ENCODE data around the gene GSTA2.
"Not testable (repeated sequence)": the region's sequence is repeated elsewhere in the genome, so short reads cannot be mapped to it uniquely, and the experiment has no call there.

GSTA2 gene

GRCh38 chr6:52725143-52725534 lies 38.1 kb downstream of the GSTA2 start:
- no peaks in the 10 kb centered on the region for H3K36me3 ChIP-seq (ENCODE audit: insufficient read depth, low read length)
- H3K9me3 ChIP-seq (ENCODE audit: insufficient read depth, low read depth, low read length) = no peaks in the 10 kb centered on the region
- no peak overlapping the region for H3K9ac ChIP-seq (ENCODE audit: low read depth, low read length)
- H3K27ac ChIP-seq (ENCODE audit: low read depth, low read length) = no peak overlapping the region
- H3K4me3 ChIP-seq (ENCODE audit: low read length) = no peak overlapping the region
- WGBS = 95% methylated on average over 2 of the region's 3 CpGs
- no peaks in the 10 kb centered on the region for H3K27me3 ChIP-seq (ENCODE audit: insufficient read depth, low read length)
- H3K4me1 ChIP-seq (ENCODE audit: insufficient read depth, low read length) = no peaks in the 10 kb centered on the region; the same call in 1 of the 2 replicates

- Histone ChIP-seq H3K27ac (ENCODE audit: low read depth, low read length) (no peak overlapping the region), H3K9ac (ENCODE audit: low read depth, low read length) (no peak overlapping the region), H3K36me3 (ENCODE audit: insufficient read depth, low read length) (no peaks in the 10 kb centered on the region), H3K4me1 (ENCODE audit: insufficient read depth, low read length) (no peaks in the 10 kb centered on the region; the same call in 1 of the 2 replicates), H3K27me3 (ENCODE audit: insufficient read depth, low read length) (no peaks in the 10 kb centered on the region), H3K9me3 (ENCODE audit: insufficient read depth, low read depth, low read length) (no peaks in the 10 kb centered on the region), H3K4me3 (ENCODE audit: low read length) (no peak overlapping the region)
- WGBS = 79% methylated on average over 13 of the region's 13 CpGs
Measured at GRCh38 chr6:52724406-52725121, 38.7 kb downstream of the GSTA2 start.

GRCh38 chr6:52724042-52724405 lies 39.3 kb downstream of the GSTA2 start:
- no peak overlapping the region for H3K9ac ChIP-seq (ENCODE audit: low read depth, low read length)
- H3K36me3 ChIP-seq (ENCODE audit: insufficient read depth, low read length) = no peaks in the 10 kb centered on the region
- H3K27ac ChIP-seq (ENCODE audit: low read depth, low read length) = no peak overlapping the region
- WGBS = 80% methylated on average over 2 of the region's 2 CpGs
- no peaks in the 10 kb centered on the region for H3K9me3 ChIP-seq (ENCODE audit: insufficient read depth, low read depth, low read length)
- no peaks in the 10 kb centered on the region; the same call in 1 of the 2 replicates for H3K4me1 ChIP-seq (ENCODE audit: insufficient read depth, low read length)
- H3K4me3 ChIP-seq (ENCODE audit: low read length) = no peak overlapping the region
- no peaks in the 10 kb centered on the region for H3K27me3 ChIP-seq (ENCODE audit: insufficient read depth, low read length)

- 74% methylated on average over 2 of the region's 2 CpGs for WGBS
- H3K9ac ChIP-seq (ENCODE audit: low read depth, low read length) = no peak overlapping the region
- H3K9me3 ChIP-seq (ENCODE audit: insufficient read depth, low read depth, low read length) = no peaks in the 10 kb centered on the region
- no peaks in the 10 kb centered on the region for H3K4me1 ChIP-seq (ENCODE audit: insufficient read depth, low read length)
- H3K27me3 ChIP-seq (ENCODE audit: insufficient read depth, low read length) = no peaks in the 10 kb centered on the region
- no peak overlapping the region for H3K4me3 ChIP-seq (ENCODE audit: low read length)
- no peak overlapping the region for H3K27ac ChIP-seq (ENCODE audit: low read depth, low read length)
- H3K36me3 ChIP-seq (ENCODE audit: insufficient read depth, low read length) = no peaks in the 10 kb centered on the region
Measured at GRCh38 chr6:52720321-52720720, 43.0 kb downstream of the GSTA2 start.

GRCh38 chr6:52718550-52718949 lies 44.7 kb downstream of the GSTA2 start:
- Histone ChIP-seq H3K9me3 (ENCODE audit: insufficient read depth, low read depth, low read length) (no peaks in the 10 kb centered on the region), H3K4me3 (ENCODE audit: low read length) (no peak overlapping the region), H3K4me1 (ENCODE audit: insufficient read depth, low read length) (no peaks in the 10 kb centered on the region), H3K27ac (ENCODE audit: low read depth, low read length) (no peak overlapping the region), H3K27me3 (ENCODE audit: insufficient read depth, low read length) (no peaks in the 10 kb centered on the region; the same call in 1 of the 2 replicates), H3K36me3 (ENCODE audit: insufficient read depth, low read length) (no peaks in the 10 kb centered on the region), H3K9ac (ENCODE audit: low read depth, low read length) (no peak overlapping the region)

- not testable (repeated sequence) for H3K4me1 ChIP-seq (ENCODE audit: insufficient read depth, low read length); H3K4me3 ChIP-seq (ENCODE audit: low read length); H3K27me3 ChIP-seq (ENCODE audit: insufficient read depth, low read length); H3K27ac ChIP-seq (ENCODE audit: low read depth, low read length); H3K9ac ChIP-seq (ENCODE audit: low read depth, low read length); H3K9me3 ChIP-seq (ENCODE audit: insufficient read depth, low read depth, low read length); H3K36me3 ChIP-seq (ENCODE audit: insufficient read depth, low read length)
- 94% methylated on average over 9 of the region's 9 CpGs for WGBS
Measured at GRCh38 chr6:52714761-52715160, 48.5 kb downstream of the GSTA2 start.

- no peak overlapping the region for H3K9ac ChIP-seq (ENCODE audit: low read depth, low read length)
- H3K4me3 ChIP-seq (ENCODE audit: low read length) = no peak overlapping the region
- peaks cover 11% of the 10 kb centered on the region for H3K9me3 ChIP-seq (ENCODE audit: insufficient read depth, low read depth, low read length)
- H3K4me1 ChIP-seq (ENCODE audit: insufficient read depth, low read length) = no peaks in the 10 kb centered on the region
- no peak overlapping the region for H3K27ac ChIP-seq (ENCODE audit: low read depth, low read length)
- H3K27me3 ChIP-seq (ENCODE audit: insufficient read depth, low read length) = no peaks in the 10 kb centered on the region; the same call in 1 of the 2 replicates
- 89% methylated on average over 2 of the region's 2 CpGs for WGBS
- no peaks in the 10 kb centered on the region for H3K36me3 ChIP-seq (ENCODE audit: insufficient read depth, low read length)
Measured at GRCh38 chr6:52712136-52712535, 51.1 kb downstream of the GSTA2 start.

GRCh38 chr6:52707963-52708680 lies 55.2 kb downstream of the GSTA2 start:
- Histone ChIP-seq H3K4me3 (ENCODE audit: low read length) (no peak overlapping the region), H3K36me3 (ENCODE audit: insufficient read depth, low read length) (no peaks in the 10 kb centered on the region), H3K9me3 (ENCODE audit: insufficient read depth, low read depth, low read length) (peaks cover 15% of the 10 kb centered on the region), H3K9ac (ENCODE audit: low read depth, low read length) (no peak overlapping the region), H3K4me1 (ENCODE audit: insufficient read depth, low read length) (no peaks in the 10 kb centered on the region), H3K27me3 (ENCODE audit: insufficient read depth, low read length) (no peaks in the 10 kb centered on the region), H3K27ac (ENCODE audit: low read depth, low read length) (no peak overlapping the region)
- 93% methylated on average over 3 of the region's 3 CpGs for WGBS

GRCh38 chr6:52706001-52706400 lies 57.3 kb downstream of the GSTA2 start:
- H3K4me3 ChIP-seq (ENCODE audit: low read length) = no peak overlapping the region
- no peak overlapping the region for H3K9ac ChIP-seq (ENCODE audit: low read depth, low read length)
- peaks cover 15% of the 10 kb centered on the region for H3K9me3 ChIP-seq (ENCODE audit: insufficient read depth, low read depth, low read length)
- WGBS = 100% methylated on average over 3 of the region's 3 CpGs
- no peaks in the 10 kb centered on the region for H3K27me3 ChIP-seq (ENCODE audit: insufficient read depth, low read length)
- H3K4me1 ChIP-seq (ENCODE audit: insufficient read depth, low read length) = no peaks in the 10 kb centered on the region
- H3K36me3 ChIP-seq (ENCODE audit: insufficient read depth, low read length) = no peaks in the 10 kb centered on the region
- H3K27ac ChIP-seq (ENCODE audit: low read depth, low read length) = no peak overlapping the region

- not testable (repeated sequence) for H3K27ac ChIP-seq (ENCODE audit: low read depth, low read length); H3K9ac ChIP-seq (ENCODE audit: low read depth, low read length); H3K4me3 ChIP-seq (ENCODE audit: low read length); H3K36me3 ChIP-seq (ENCODE audit: insufficient read depth, low read length); H3K4me1 ChIP-seq (ENCODE audit: insufficient read depth, low read length); H3K27me3 ChIP-seq (ENCODE audit: insufficient read depth, low read length)
- peaks cover 15% of the 10 kb centered on the region for H3K9me3 ChIP-seq (ENCODE audit: insufficient read depth, low read depth, low read length)
- WGBS = 91% methylated on average over 6 of the region's 6 CpGs
Measured at GRCh38 chr6:52704781-52705502, 58.3 kb downstream of the GSTA2 start.

GRCh38 chr6:52704060-52704459 lies 59.2 kb downstream of the GSTA2 start:
- no peaks in the 10 kb centered on the region for H3K4me1 ChIP-seq (ENCODE audit: insufficient read depth, low read length)
- H3K27ac ChIP-seq (ENCODE audit: low read depth, low read length) = no peak overlapping the region

More at GRCh38 chr6:52704060-52704459, 59.2 kb downstream of the GSTA2 start:
- Histone ChIP-seq H3K9me3 (ENCODE audit: insufficient read depth, low read depth, low read length) (peaks cover 15% of the 10 kb centered on the region), H3K4me3 (ENCODE audit: low read length) (no peak overlapping the region), H3K27me3 (ENCODE audit: insufficient read depth, low read length) (no peaks in the 10 kb centered on the region), H3K9ac (ENCODE audit: low read depth, low read length) (no peak overlapping the region), H3K36me3 (ENCODE audit: insufficient read depth, low read length) (no peaks in the 10 kb centered on the region)
